HepG2 (cell line): ENCODE results near the gene SPATA25. TPM values are rescaled to one million over a fixed set of nuclear protein-coding genes. Genes with fewer than 3 reads are reported as not detected.
A peak's percentile ranks its signal among the peaks of the same experiment; 100 is the strongest.

Experiments used
- ADNP ChIP-seq: sonication (generic); formaldehyde crosslinking; IDR thresholded peaks from 2 replicates; pipeline ENCODE4 v1.4.0; 2020; ENCODE audit warnings: missing genetic modification reagents
- CERS6 ChIP-seq: sonication (generic); formaldehyde crosslinking; IDR thresholded peaks from 2 replicates; pipeline ENCODE4 v1.5.0; 2020; ENCODE audit warnings: missing genetic modification reagents
- ERF ChIP-seq: IDR thresholded peaks from 2 replicates; pipeline ENCODE4 v1.6.1; 2018; ENCODE audit warnings: missing biosample characterization, missing genetic modification reagents
- HIC2 ChIP-seq: sonication (generic); formaldehyde crosslinking; IDR thresholded peaks from 2 replicates; pipeline ENCODE4 v1.9.0; 2022; ENCODE audit warnings: low read depth, missing genetic modification reagents
- IRF1 ChIP-seq: sonication (generic); formaldehyde crosslinking; IDR thresholded peaks from 2 replicates; pipeline ENCODE4 v1.4.0; 2020; ENCODE audit warnings: low read depth, mild to moderate bottlenecking, missing genetic modification reagents
- KMT2B ChIP-seq: IDR thresholded peaks from 2 replicates; pipeline ENCODE4 v1.6.1; 2016; ENCODE audit warnings: missing genetic modification reagents, missing compliant biosample characterization
- MTA3 ChIP-seq: sonication (generic); formaldehyde crosslinking; IDR thresholded peaks from 2 replicates; pipeline ENCODE4 v1.4.0; 2020; ENCODE audit warnings: missing genetic modification reagents
- REXO4 ChIP-seq: sonication (generic); formaldehyde crosslinking; IDR thresholded peaks from 2 replicates; pipeline ENCODE4 v1.8.0; 2022; ENCODE audit warnings: missing genetic modification reagents, mild to moderate bottlenecking, borderline replicate concordance
- RFX5 ChIP-seq: IDR thresholded peaks from 2 replicates; pipeline ENCODE4 v1.6.1; 2011; ENCODE audit warnings: low read depth, low read length, improper control_type of control experiment
- SSRP1 ChIP-seq: IDR thresholded peaks from 2 replicates; pipeline ENCODE4 v1.6.1; 2016; ENCODE audit warnings: control low read depth
- TEAD2 ChIP-seq: sonication (generic); formaldehyde crosslinking; IDR thresholded peaks from 2 replicates; pipeline ENCODE4 v1.9.0; 2021; ENCODE audit warnings: missing genetic modification reagents
- TFDP1 ChIP-seq: IDR thresholded peaks from 2 replicates; pipeline ENCODE4 v1.6.1; 2016; ENCODE audit warnings: missing compliant biosample characterization, missing genetic modification reagents, borderline replicate concordance
- YEATS4 ChIP-seq: sonication (generic); formaldehyde crosslinking; IDR thresholded peaks from 2 replicates; pipeline ENCODE4 v1.4.0; 2020; ENCODE audit warnings: missing genetic modification reagents, borderline replicate concordance
- YY1 ChIP-seq: IDR thresholded peaks from 2 replicates; pipeline ENCODE4 v1.6.1; 2011; ENCODE audit warnings: low read length, low read depth, moderate library complexity, mild to moderate bottlenecking; ENCODE audit not compliant: insufficient read depth, insufficient replicate concordance
- ZBTB33 ChIP-seq: sonication (generic); formaldehyde crosslinking; IDR thresholded peaks from 2 replicates; pipeline ENCODE4 v1.4.0; 2020; ENCODE audit warnings: missing genetic modification reagents
- ZNF251 ChIP-seq: sonication (generic); formaldehyde crosslinking; IDR thresholded peaks from 2 replicates; pipeline ENCODE4 v1.9.0; 2021; ENCODE audit warnings: mild to moderate bottlenecking, missing genetic modification reagents
- ZNF512 ChIP-seq: sonication (generic); formaldehyde crosslinking; IDR thresholded peaks from 2 replicates; pipeline ENCODE4 v1.4.0; 2020; ENCODE audit warnings: mild to moderate bottlenecking, missing genetic modification reagents
- ZNF530 ChIP-seq: sonication (generic); formaldehyde crosslinking; IDR thresholded peaks from 2 replicates; pipeline ENCODE4 v1.5.0; 2020; ENCODE audit warnings: low read depth, mild to moderate bottlenecking, missing genetic modification reagents
- ZNF619 ChIP-seq: sonication (generic); formaldehyde crosslinking; IDR thresholded peaks from 2 replicates; pipeline ENCODE4 v1.4.0; 2020; ENCODE audit warnings: mild to moderate bottlenecking, missing genetic modification reagents
- ZNF629 ChIP-seq: sonication (generic); formaldehyde crosslinking; conservative IDR thresholded peaks from 2 replicates; pipeline ENCODE4 v1.5.0; 2020; ENCODE audit warnings: missing genetic modification reagents
- ZSCAN30 ChIP-seq: sonication (generic); formaldehyde crosslinking; IDR thresholded peaks from 2 replicates; pipeline ENCODE4 v1.5.0; 2020; ENCODE audit warnings: mild to moderate bottlenecking, missing genetic modification reagents
- polyA plus RNA-seq, 8 experiments: library from polyadenylated mRNA; depleted of rRNA in 3 of 8; stranded (reverse) in 7 of 8; unstranded in 1 of 8; fragments of >200 nt; fragmentation: Illumina TruSeq in 4 of 8; extraction: Trizol in 4 of 8; gene quantifications; 2 replicates each; pipeline versions ENCODE4 v1.2.1 to v1.2.3, GENCODE V29; 2011 to 2016; ENCODE audit warnings: low read depth in 4 of 8, missing spikeins in 1 of 8, mixed read lengths in 1 of 8; ENCODE audit not compliant: insufficient read depth in 1 of 8
- total RNA-seq, 5 experiments: library from RNA; depleted of rRNA; stranded (reverse); fragments of >200 nt; fragmentation: Illumina TruSeq; extraction: Trizol; gene quantifications; 2 replicates each; pipeline ENCODE4 v1.2.3, GENCODE V29; 2016; ENCODE audit warnings: low read depth in 1 of 5

Gene SPATA25
- total and polyA plus RNA-seq, 2 of the 13 experiments (the other 11 are each of a cell fraction or from before 2014, with no cell fraction given): 4.8 to 7.6 TPM

- TF ChIP-seq ZBTB33 (CRISPR knock-in tag) (no peak; the same call in 1 of the 2 replicates), ZSCAN30 (CRISPR knock-in tag) (no peak; the same call in none of the 2 replicates), IRF1 (no peak), YEATS4 (CRISPR knock-in tag) (no peak), RFX5 (no peak), ZNF629 (CRISPR knock-in tag) (no peak; the same call in 1 of the 2 replicates), ERF (CRISPR knock-in tag) (peak; percentile 82; the same call in 1 of the 2 replicates), SSRP1 (peak; percentile 71; the same call in 1 of the 2 replicates), YY1 (peak; percentile 58), MTA3 (CRISPR knock-in tag) (no peak), KMT2B (CRISPR knock-in tag) (0 out of 2 replicates have a peak, but pooled peaks have one; percentile 28), ADNP (CRISPR knock-in tag) (no peak), TEAD2 (CRISPR knock-in tag) (no peak), ZNF512 (CRISPR knock-in tag) (no peak), ZNF530 (0 out of 2 replicates have a peak, but pooled peaks have one; percentile 5), TFDP1 (CRISPR knock-in tag) (no peak; the same call in 1 of the 2 replicates), REXO4 (CRISPR knock-in tag) (no peak), ZNF251 (CRISPR knock-in tag) (peak; percentile 62; the same call in 1 of the 2 replicates), HIC2 (CRISPR knock-in tag) (no peak; the same call in 1 of the 2 replicates), ZNF619 (CRISPR knock-in tag) (no peak; the same call in 1 of the 2 replicates), CERS6 (CRISPR knock-in tag) (no peak)
Measured at GRCh38 chr20:45933266-45934045, 46.0 kb upstream of the SPATA25 start (continued).
